ENCODE measurements around the gene UTS2. TPM values are rescaled to one million over a fixed set of nuclear protein-coding genes. Genes with fewer than 3 reads are reported as not detected.

Gene UTS2
- total RNA-seq, 1 donor from 2014 or later = not detected

GRCh38 chr1:7845761-7846160 is 7.1 kb downstream of the UTS2 start:
- TF ChIP-seq CTCF (IDR thresholded peaks at IDR 0.05; ENCODE audit: unreplicated experiment) = no peak
- Mint-ChIP-seq H3K27ac (no peak overlapping the region), H3K4me1 (ENCODE audit: low read depth) (no peaks in the 10 kb centered on the region), H3K27me3 (peaks cover 10% of the 10 kb centered on the region), H3K4me3 (ENCODE audit: low read depth) (no peak overlapping the region), H3K9me3 (ENCODE audit: low read depth) (no peaks in the 10 kb centered on the region), H3K36me3 (ENCODE audit: insufficient read depth) (no peaks in the 10 kb centered on the region)
- DNase-seq (ENCODE audit: low spot score, unreplicated experiment) = no peak

- H3K4me1 Mint-ChIP-seq (ENCODE audit: low read depth) = no peaks in the 10 kb centered on the region
- TF ChIP-seq CTCF (IDR thresholded peaks at IDR 0.05; ENCODE audit: unreplicated experiment) = no peak
Measured at GRCh38 chr1:7842517-7842916, 10.3 kb downstream of the UTS2 start.

GRCh38 chr1:7839526-7839925 is 13.3 kb downstream of the UTS2 start:
- H3K27ac Mint-ChIP-seq = no peak overlapping the region
- H3K36me3 Mint-ChIP-seq (ENCODE audit: insufficient read depth) = peaks cover 27% of the 10 kb centered on the region
- H3K27me3 Mint-ChIP-seq = no peaks in the 10 kb centered on the region

More at GRCh38 chr1:7842517-7842916, 10.3 kb downstream of the UTS2 start:
- peaks cover 20% of the 10 kb centered on the region for H3K9me3 Mint-ChIP-seq (ENCODE audit: low read depth)
- peaks cover 2% of the 10 kb centered on the region for H3K27me3 Mint-ChIP-seq
- DNase-seq (ENCODE audit: low spot score, unreplicated experiment) = no peak
- H3K4me3 Mint-ChIP-seq (ENCODE audit: low read depth) = no peak overlapping the region
- H3K36me3 Mint-ChIP-seq (ENCODE audit: insufficient read depth) = peaks cover 19% of the 10 kb centered on the region
- no peak overlapping the region for H3K27ac Mint-ChIP-seq

DNA sequence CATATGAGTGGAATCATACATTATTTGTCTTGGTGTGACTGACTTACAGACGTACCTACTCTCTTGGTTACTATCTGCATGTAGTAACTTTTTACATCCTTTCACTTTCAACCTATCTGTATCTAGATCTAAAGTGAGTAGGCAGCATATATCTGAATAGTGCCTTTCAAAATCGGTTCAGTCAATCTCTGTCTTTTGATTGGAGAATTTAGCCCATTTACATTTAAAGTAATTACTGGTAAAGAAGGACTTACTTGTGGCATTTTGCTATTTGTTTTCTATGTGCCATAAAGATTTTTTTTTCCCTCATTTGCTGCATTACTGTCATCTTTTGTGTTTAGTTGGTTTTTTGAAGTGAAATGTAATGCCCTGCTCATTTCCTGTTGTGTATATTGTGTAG is 14.2 kb downstream of the UTS2 start:
- H3K9me3 Mint-ChIP-seq (ENCODE audit: low read depth) = peaks cover 22% of the 10 kb centered on the region
- H3K27ac Mint-ChIP-seq = no peak overlapping the region
- TF ChIP-seq CTCF (IDR thresholded peaks at IDR 0.05; ENCODE audit: unreplicated experiment) = no peak
- H3K4me1 Mint-ChIP-seq (ENCODE audit: low read depth) = no peaks in the 10 kb centered on the region
- no peak overlapping the region for H3K4me3 Mint-ChIP-seq (ENCODE audit: low read depth)
- no peak for DNase-seq (ENCODE audit: low spot score, unreplicated experiment)
- H3K36me3 Mint-ChIP-seq (ENCODE audit: insufficient read depth) = peaks cover 27% of the 10 kb centered on the region
- no peaks in the 10 kb centered on the region for H3K27me3 Mint-ChIP-seq

More at GRCh38 chr1:7839526-7839925, 13.3 kb downstream of the UTS2 start:
- TF ChIP-seq CTCF (IDR thresholded peaks at IDR 0.05; ENCODE audit: unreplicated experiment) = no peak
- peaks cover 22% of the 10 kb centered on the region for H3K9me3 Mint-ChIP-seq (ENCODE audit: low read depth)
- H3K4me1 Mint-ChIP-seq (ENCODE audit: low read depth) = no peaks in the 10 kb centered on the region
- no peak for DNase-seq (ENCODE audit: low spot score, unreplicated experiment)
- no peak overlapping the region for H3K4me3 Mint-ChIP-seq (ENCODE audit: low read depth)

GRCh38 chr1:7833035-7833434 is 19.8 kb downstream of the UTS2 start:
- peaks cover 12% of the 10 kb centered on the region for H3K36me3 Mint-ChIP-seq (ENCODE audit: insufficient read depth)
- H3K27ac Mint-ChIP-seq = no peak overlapping the region
- peaks cover 6% of the 10 kb centered on the region for H3K9me3 Mint-ChIP-seq (ENCODE audit: low read depth)
- DNase-seq (ENCODE audit: low spot score, unreplicated experiment) = no peak
- no peak for TF ChIP-seq CTCF (IDR thresholded peaks at IDR 0.05; ENCODE audit: unreplicated experiment)
- no peak overlapping the region for H3K4me3 Mint-ChIP-seq (ENCODE audit: low read depth)
- no peaks in the 10 kb centered on the region for H3K27me3 Mint-ChIP-seq
- no peaks in the 10 kb centered on the region for H3K4me1 Mint-ChIP-seq (ENCODE audit: low read depth)

Data from progenitor cell of endocrine pancreas (in vitro differentiated cells).